ENCODE data around the gene PFKL.

Gene PFKL

DNA sequence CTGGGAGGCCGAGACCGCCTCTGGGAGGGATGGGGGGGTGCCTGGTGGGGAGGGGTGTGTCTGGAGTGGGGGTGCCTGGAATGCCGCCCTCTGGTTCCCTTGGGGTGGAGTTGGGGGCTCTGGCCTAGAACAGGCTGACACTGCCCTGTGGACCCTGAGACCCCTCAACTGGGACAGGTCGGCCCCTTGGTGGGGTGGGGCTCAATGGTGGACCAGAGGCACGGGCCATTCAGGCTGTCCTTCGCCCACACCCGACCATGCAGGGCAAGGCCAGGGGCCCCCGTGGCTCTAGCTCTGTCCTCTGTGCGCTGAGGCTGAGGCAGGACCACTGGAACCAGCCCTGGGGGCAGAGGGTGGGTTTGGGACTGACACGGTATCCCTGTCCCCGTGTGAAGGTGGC is 14.7 kb downstream of the PFKL start:
- TF ChIP-seq, protein P1, sequence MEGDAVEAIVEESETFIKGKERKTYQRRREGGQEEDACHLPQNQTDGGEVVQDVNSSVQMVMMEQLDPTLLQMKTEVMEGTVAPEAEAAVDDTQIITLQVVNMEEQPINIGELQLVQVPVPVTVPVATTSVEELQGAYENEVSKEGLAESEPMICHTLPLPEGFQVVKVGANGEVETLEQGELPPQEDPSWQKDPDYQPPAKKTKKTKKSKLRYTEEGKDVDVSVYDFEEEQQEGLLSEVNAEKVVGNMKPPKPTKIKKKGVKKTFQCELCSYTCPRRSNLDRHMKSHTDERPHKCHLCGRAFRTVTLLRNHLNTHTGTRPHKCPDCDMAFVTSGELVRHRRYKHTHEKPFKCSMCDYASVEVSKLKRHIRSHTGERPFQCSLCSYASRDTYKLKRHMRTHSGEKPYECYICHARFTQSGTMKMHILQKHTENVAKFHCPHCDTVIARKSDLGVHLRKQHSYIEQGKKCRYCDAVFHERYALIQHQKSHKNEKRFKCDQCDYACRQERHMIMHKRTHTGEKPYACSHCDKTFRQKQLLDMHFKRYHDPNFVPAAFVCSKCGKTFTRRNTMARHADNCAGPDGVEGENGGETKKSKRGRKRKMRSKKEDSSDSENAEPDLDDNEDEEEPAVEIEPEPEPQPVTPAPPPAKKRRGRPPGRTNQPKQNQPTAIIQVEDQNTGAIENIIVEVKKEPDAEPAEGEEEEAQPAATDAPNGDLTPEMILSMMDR (IDR thresholded peaks at IDR 0.05; ENCODE audit: poor library complexity, severe bottlenecking): no peak
- Histone ChIP-seq H3K4me3 (ENCODE audit: severe bottlenecking) (no peak overlapping the region), H3K4me1 (ENCODE audit: insufficient read depth, poor library complexity, severe bottlenecking) (no peaks in the 10 kb centered on the region), H3K9me3 (ENCODE audit: severe bottlenecking) (no peaks in the 10 kb centered on the region), H3K27me3 (ENCODE audit: insufficient read depth, poor library complexity, severe bottlenecking) (no peaks in the 10 kb centered on the region), H3K27ac (ENCODE audit: poor library complexity, severe bottlenecking) (no peak overlapping the region), H3K36me3 (ENCODE audit: low read depth) (peaks cover 32% of the 10 kb centered on the region)
- no peak for DNase-seq (ENCODE audit: low spot score)
- no peak for ATAC-seq (ENCODE audit: low read depth)

DNA sequence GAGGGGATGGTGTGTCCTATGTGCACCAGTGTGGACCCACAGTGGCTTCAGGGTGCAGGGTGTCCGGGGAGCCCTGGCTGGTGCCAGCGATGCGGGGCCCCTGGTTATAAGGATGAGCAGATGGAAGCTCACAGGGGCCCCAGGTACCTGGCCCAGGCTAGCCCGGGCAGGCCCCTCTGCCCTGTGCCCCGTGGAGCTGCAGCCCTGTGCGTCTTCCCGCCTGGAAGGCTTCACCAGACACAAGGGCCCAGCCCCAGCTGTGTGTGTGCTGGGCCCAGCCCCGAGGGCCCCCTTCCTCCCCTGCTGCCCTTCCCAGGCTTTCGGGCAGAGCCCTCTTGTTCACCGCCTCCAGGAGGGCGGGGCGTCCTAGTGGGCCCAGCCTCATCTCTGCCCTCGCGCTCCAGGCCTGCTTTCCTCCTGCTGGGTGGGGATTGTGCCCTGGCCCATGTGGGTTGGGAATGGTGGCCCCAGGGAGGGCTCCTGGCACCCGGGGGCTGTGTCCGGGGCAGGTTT is 15.9 kb downstream of the PFKL start:
- H3K9me3 ChIP-seq (ENCODE audit: severe bottlenecking): no peaks in the 10 kb centered on the region
- no peaks in the 10 kb centered on the region for H3K27me3 ChIP-seq (ENCODE audit: insufficient read depth, poor library complexity, severe bottlenecking)
- peaks cover 32% of the 10 kb centered on the region for H3K36me3 ChIP-seq (ENCODE audit: low read depth)
- H3K4me1 ChIP-seq (ENCODE audit: insufficient read depth, poor library complexity, severe bottlenecking): no peaks in the 10 kb centered on the region
- TF ChIP-seq, protein P1 (IDR thresholded peaks at IDR 0.05; ENCODE audit: poor library complexity, severe bottlenecking): no peak
- H3K27ac ChIP-seq (ENCODE audit: poor library complexity, severe bottlenecking): no peak overlapping the region
- ATAC-seq (ENCODE audit: low read depth) (no peak; the same call in 2 of the 3 replicates), DNase-seq (ENCODE audit: low spot score) (no peak)
- no peak overlapping the region for H3K4me3 ChIP-seq (ENCODE audit: severe bottlenecking)

GRCh38 chr21:44316277-44316900 is 16.5 kb downstream of the PFKL start:
- H3K27ac ChIP-seq (ENCODE audit: poor library complexity, severe bottlenecking): no peak overlapping the region
- peaks cover 26% of the 10 kb centered on the region for H3K36me3 ChIP-seq (ENCODE audit: low read depth)
- H3K4me3 ChIP-seq (ENCODE audit: severe bottlenecking): no peak overlapping the region
- TF ChIP-seq, protein P1 (IDR thresholded peaks at IDR 0.05; ENCODE audit: poor library complexity, severe bottlenecking): no peak
- ATAC-seq (ENCODE audit: low read depth): no peak
- H3K27me3 ChIP-seq (ENCODE audit: insufficient read depth, poor library complexity, severe bottlenecking): no peaks in the 10 kb centered on the region
- H3K4me1 ChIP-seq (ENCODE audit: insufficient read depth, poor library complexity, severe bottlenecking): no peaks in the 10 kb centered on the region
- no peaks in the 10 kb centered on the region for H3K9me3 ChIP-seq (ENCODE audit: severe bottlenecking)
- DNase-seq (ENCODE audit: low spot score): no peak

DNA sequence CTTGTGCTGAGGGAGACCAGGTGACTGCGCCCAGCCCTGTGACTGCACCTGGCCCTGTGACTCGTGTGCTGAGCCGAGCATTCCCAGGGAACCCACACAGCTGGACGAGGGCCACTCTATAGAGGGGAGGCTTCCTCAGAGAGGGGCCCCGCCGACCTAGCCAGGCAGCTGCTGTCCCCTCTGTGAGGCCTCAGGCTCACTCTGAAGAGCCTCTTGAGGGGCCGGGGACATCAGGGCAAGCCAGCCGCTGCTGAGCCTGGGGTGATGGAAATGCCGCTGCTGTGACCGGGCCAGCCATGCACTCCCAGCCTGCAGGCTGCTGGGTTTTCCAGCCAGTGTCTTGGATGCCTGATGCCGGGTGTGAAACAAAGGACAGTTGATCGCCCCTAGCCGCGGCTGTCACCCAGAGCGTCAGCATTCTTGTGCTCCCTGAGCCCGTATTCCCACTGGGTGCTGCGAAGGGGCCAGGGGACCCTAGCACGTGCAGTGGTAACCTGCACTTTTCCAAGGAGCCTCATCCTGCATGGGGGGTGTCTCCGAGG is 17.5 kb downstream of the PFKL start:
- TF ChIP-seq, protein P1 (IDR thresholded peaks at IDR 0.05; ENCODE audit: poor library complexity, severe bottlenecking): no peak

DNA sequence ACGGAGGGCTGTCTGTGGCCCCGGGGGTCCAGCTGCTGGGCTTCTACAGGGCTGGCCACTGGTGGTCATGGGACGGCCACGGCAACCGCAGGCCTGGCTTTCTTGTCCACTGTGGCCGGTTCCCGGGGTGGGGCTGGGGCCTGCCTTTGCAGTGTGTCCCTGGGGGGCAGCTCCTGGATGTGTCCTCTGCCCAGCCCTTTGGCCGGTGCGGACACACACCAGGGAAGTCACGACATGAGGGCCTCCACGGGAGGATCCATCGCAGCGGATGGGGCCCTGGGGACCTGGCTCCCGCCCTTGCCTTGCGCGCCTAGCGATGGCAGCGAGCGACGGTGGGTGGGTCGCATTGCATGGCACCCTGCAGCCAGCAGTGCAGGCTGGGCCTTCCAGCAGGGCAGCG is 18.0 kb downstream of the PFKL start:
- H3K36me3 ChIP-seq (ENCODE audit: low read depth): peaks cover 18% of the 10 kb centered on the region
- DNase-seq (ENCODE audit: low spot score) (no peak), ATAC-seq (ENCODE audit: low read depth) (no peak)

More for the DNA sequence above, 17.5 kb downstream of the PFKL start:
- no peak for ATAC-seq (ENCODE audit: low read depth)
- peaks cover 23% of the 10 kb centered on the region for H3K36me3 ChIP-seq (ENCODE audit: low read depth)
- no peak for DNase-seq (ENCODE audit: low spot score)
- no peaks in the 10 kb centered on the region for H3K4me1 ChIP-seq (ENCODE audit: insufficient read depth, poor library complexity, severe bottlenecking)
- H3K27ac ChIP-seq (ENCODE audit: poor library complexity, severe bottlenecking): no peak overlapping the region
- H3K9me3 ChIP-seq (ENCODE audit: severe bottlenecking): no peaks in the 10 kb centered on the region
- H3K27me3 ChIP-seq (ENCODE audit: insufficient read depth, poor library complexity, severe bottlenecking): no peaks in the 10 kb centered on the region
- H3K4me3 ChIP-seq (ENCODE audit: severe bottlenecking): no peak overlapping the region

More for the DNA sequence above, 18.0 kb downstream of the PFKL start:
- no peaks in the 10 kb centered on the region for H3K4me1 ChIP-seq (ENCODE audit: insufficient read depth, poor library complexity, severe bottlenecking)
- H3K4me3 ChIP-seq (ENCODE audit: severe bottlenecking): no peak overlapping the region
- no peaks in the 10 kb centered on the region for H3K9me3 ChIP-seq (ENCODE audit: severe bottlenecking)
- TF ChIP-seq, protein P1 (IDR thresholded peaks at IDR 0.05; ENCODE audit: poor library complexity, severe bottlenecking): no peak
- H3K27ac ChIP-seq (ENCODE audit: poor library complexity, severe bottlenecking): no peak overlapping the region
- H3K27me3 ChIP-seq (ENCODE audit: insufficient read depth, poor library complexity, severe bottlenecking): no peaks in the 10 kb centered on the region
